ENCODE results near the gene ANXA4.

The ANXA4 gene

GRCh38 chr2:69741575-69742321 lies at the start of gene ANXA4:
Gene ANXA4, plus strand, starts transcription at chr2:69742134. Its CDS starts 39,432 bp downstream, at chr2:69781566.
- peak within 1 kb of the TSS; percentile 77 for H3K27ac ChIP-seq
- TF ChIP-seq Cebpa-rat (IDR thresholded peaks at IDR 0.05), result no peak

GRCh38 chr2:69692424-69692823 lies 49.5 kb upstream of the ANXA4 start:
- Histone ChIP-seq H3K4me3 (no peak overlapping the region), H4K20me1 (no peaks in the 10 kb centered on the region), H3K4me1 (peaks cover 89% of the 10 kb centered on the region), H3K4me2 (peak overlapping the region; percentile 91), H3K9ac (no peak overlapping the region), H3K9me3 (no peaks in the 10 kb centered on the region), H3K36me3 (no peaks in the 10 kb centered on the region), H3K27me3 (no peaks in the 10 kb centered on the region), H3K27ac (peak overlapping the region; percentile 91)
- TF ChIP-seq Cebpa-rat (IDR thresholded peaks at IDR 0.05), result no peak

More at GRCh38 chr2:69741575-69742321, at the start of gene ANXA4:
- H3K9ac ChIP-seq, result peak within 1 kb of the TSS; percentile 81
- no peaks in the 10 kb centered on the region for H4K20me1 ChIP-seq
- H3K4me3 ChIP-seq, result peak within 1 kb of the TSS; percentile 79
- H3K4me1 ChIP-seq, result peaks cover 20% of the 10 kb centered on the region
- no peaks in the 10 kb centered on the region for H3K27me3 ChIP-seq
- no peaks in the 10 kb centered on the region for H3K36me3 ChIP-seq
- H3K9me3 ChIP-seq, result no peaks in the 10 kb centered on the region
- peak within 1 kb of the TSS; percentile 93 for H3K4me2 ChIP-seq

- Histone ChIP-seq H3K36me3 (no peaks in the 10 kb centered on the region), H3K4me2 (peak overlapping the region; percentile 91), H3K9ac (peak overlapping the region; percentile 73), H3K27me3 (no peaks in the 10 kb centered on the region), H4K20me1 (no peaks in the 10 kb centered on the region), H3K4me3 (peak overlapping the region; percentile 57), H3K4me1 (peaks cover 89% of the 10 kb centered on the region), H3K27ac (peak overlapping the region; percentile 91), H3K9me3 (peaks cover under 1% of the 10 kb centered on the region; the same call in 1 of the 2 replicates)
- peak; percentile 38; the same call in 1 of the 2 replicates for TF ChIP-seq Cebpa-rat (IDR thresholded peaks at IDR 0.05)
These were observed 48.7 kb upstream of the ANXA4 start for GRCh38 chr2:69693059-69693774.

GRCh38 chr2:69693775-69694450 lies 48.0 kb upstream of the ANXA4 start:
- Histone ChIP-seq H4K20me1 (no peaks in the 10 kb centered on the region), H3K27ac (peak overlapping the region; percentile 91), H3K4me3 (peak overlapping the region; percentile 57), H3K4me1 (peaks cover 88% of the 10 kb centered on the region), H3K9me3 (peaks cover 4% of the 10 kb centered on the region), H3K27me3 (no peaks in the 10 kb centered on the region), H3K36me3 (no peaks in the 10 kb centered on the region), H3K4me2 (peak overlapping the region; percentile 91), H3K9ac (peak overlapping the region; percentile 73)
- no peak; the same call in 1 of the 2 replicates for TF ChIP-seq Cebpa-rat (IDR thresholded peaks at IDR 0.05)

GRCh38 chr2:69694894-69695849 lies 46.8 kb upstream of the ANXA4 start:
- Histone ChIP-seq H3K36me3 (no peaks in the 10 kb centered on the region), H4K20me1 (no peaks in the 10 kb centered on the region), H3K27ac (peak overlapping the region; percentile 78), H3K4me1 (peaks cover 88% of the 10 kb centered on the region), H3K27me3 (no peaks in the 10 kb centered on the region), H3K4me3 (peak overlapping the region; percentile 34; the same call in 1 of the 2 replicates), H3K4me2 (peak overlapping the region; percentile 88), H3K9me3 (peaks cover 4% of the 10 kb centered on the region), H3K9ac (peak overlapping the region; percentile 39; the same call in 1 of the 2 replicates)
- no peak for TF ChIP-seq Cebpa-rat (IDR thresholded peaks at IDR 0.05)

- H4K20me1 ChIP-seq, result no peaks in the 10 kb centered on the region
- H3K36me3 ChIP-seq, result no peaks in the 10 kb centered on the region
- H3K27ac ChIP-seq, result no peak overlapping the region
- peak overlapping the region; percentile 88 for H3K4me2 ChIP-seq
- no peak for TF ChIP-seq Cebpa-rat (IDR thresholded peaks at IDR 0.05)
- H3K27me3 ChIP-seq, result no peaks in the 10 kb centered on the region
- H3K9ac ChIP-seq, result no peak overlapping the region
- peaks cover 81% of the 10 kb centered on the region for H3K4me1 ChIP-seq
- peaks cover 4% of the 10 kb centered on the region for H3K9me3 ChIP-seq
- H3K4me3 ChIP-seq, result no peak overlapping the region
These were observed 46.1 kb upstream of the ANXA4 start for GRCh38 chr2:69695850-69696216.

GRCh38 chr2:69700381-69700780 lies 41.6 kb upstream of the ANXA4 start:
- H3K27me3 ChIP-seq, result no peaks in the 10 kb centered on the region
- no peak overlapping the region for H3K9ac ChIP-seq
- no peak overlapping the region for H3K4me2 ChIP-seq
- TF ChIP-seq Cebpa-rat (IDR thresholded peaks at IDR 0.05), result no peak
- H3K4me1 ChIP-seq, result peaks cover 50% of the 10 kb centered on the region
- no peak overlapping the region for H3K27ac ChIP-seq
- H3K9me3 ChIP-seq, result peaks cover 4% of the 10 kb centered on the region
- H3K36me3 ChIP-seq, result no peaks in the 10 kb centered on the region
- H3K4me3 ChIP-seq, result no peak overlapping the region
- no peaks in the 10 kb centered on the region for H4K20me1 ChIP-seq

- peaks cover 40% of the 10 kb centered on the region for H3K4me1 ChIP-seq
- no peak for TF ChIP-seq Cebpa-rat (IDR thresholded peaks at IDR 0.05)
- H4K20me1 ChIP-seq, result no peaks in the 10 kb centered on the region
- no peak overlapping the region for H3K9ac ChIP-seq
- H3K4me2 ChIP-seq, result no peak overlapping the region
- no peaks in the 10 kb centered on the region for H3K36me3 ChIP-seq
- H3K4me3 ChIP-seq, result no peak overlapping the region
- no peaks in the 10 kb centered on the region for H3K27me3 ChIP-seq
- H3K27ac ChIP-seq, result no peak overlapping the region
- H3K9me3 ChIP-seq, result peaks cover 4% of the 10 kb centered on the region
These were observed 40.6 kb upstream of the ANXA4 start for GRCh38 chr2:69701100-69701945.
